CD4-positive, alpha-beta T cell treated with Interleukin-15 for 1 hour (primary cell): ENCODE measurements around the gene RET.

ENCODE experiments used
- DNase-seq: peaks from one replicate; pipeline ENCODE4 v3.0.0-alpha.2; 2020

RET gene

DNA sequence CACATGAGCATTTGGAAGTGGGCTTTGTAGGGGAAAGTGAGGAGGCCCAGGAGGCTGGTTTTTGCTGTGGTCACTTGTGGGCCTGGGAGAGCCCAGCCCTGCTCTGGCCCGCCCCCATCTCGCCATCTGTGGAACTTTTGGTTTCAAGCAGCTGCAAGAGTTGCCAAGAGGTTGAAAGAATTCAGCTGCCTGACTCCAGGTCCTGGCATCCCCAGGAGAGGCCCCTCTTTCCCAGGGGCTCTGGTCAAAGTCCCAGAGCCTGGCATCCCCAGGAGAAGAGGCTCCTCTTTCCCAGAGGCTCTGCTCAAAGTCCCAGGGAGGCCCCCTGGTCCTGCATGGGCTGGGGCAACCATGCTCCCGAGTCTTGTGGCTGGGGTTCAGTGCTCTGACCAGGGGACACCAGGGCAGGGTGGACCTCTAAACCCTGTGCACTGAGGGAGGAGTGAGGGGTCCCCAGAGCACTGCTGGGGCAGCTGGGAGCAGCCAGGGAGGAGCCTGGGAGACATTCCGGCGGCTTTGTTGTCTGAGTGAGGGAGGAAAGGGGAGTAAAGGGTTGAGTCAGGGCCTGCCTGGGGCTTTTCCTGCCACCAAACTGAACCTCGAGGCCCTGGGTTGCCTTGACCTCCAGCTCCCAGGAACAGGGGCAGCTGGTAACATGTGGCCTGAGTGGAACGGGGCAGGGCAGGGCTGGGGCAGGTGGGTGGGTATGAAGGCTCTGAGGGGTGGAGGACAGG is 33.6 kb downstream of the RET start:
- DNase-seq: no peak

DNA sequence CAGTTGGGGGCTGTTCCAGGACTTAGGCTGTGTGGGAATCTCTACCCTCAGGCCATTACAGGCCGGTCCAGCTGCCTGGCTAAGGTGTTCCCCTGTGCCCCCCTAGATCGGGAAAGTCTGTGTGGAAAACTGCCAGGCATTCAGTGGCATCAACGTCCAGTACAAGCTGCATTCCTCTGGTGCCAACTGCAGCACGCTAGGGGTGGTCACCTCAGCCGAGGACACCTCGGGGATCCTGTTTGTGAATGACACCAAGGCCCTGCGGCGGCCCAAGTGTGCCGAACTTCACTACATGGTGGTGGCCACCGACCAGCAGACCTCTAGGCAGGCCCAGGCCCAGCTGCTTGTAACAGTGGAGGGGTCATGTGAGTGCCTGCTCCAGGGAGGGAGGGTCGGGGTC is 34.2 kb downstream of the RET start:
- DNase-seq: no peak

DNA sequence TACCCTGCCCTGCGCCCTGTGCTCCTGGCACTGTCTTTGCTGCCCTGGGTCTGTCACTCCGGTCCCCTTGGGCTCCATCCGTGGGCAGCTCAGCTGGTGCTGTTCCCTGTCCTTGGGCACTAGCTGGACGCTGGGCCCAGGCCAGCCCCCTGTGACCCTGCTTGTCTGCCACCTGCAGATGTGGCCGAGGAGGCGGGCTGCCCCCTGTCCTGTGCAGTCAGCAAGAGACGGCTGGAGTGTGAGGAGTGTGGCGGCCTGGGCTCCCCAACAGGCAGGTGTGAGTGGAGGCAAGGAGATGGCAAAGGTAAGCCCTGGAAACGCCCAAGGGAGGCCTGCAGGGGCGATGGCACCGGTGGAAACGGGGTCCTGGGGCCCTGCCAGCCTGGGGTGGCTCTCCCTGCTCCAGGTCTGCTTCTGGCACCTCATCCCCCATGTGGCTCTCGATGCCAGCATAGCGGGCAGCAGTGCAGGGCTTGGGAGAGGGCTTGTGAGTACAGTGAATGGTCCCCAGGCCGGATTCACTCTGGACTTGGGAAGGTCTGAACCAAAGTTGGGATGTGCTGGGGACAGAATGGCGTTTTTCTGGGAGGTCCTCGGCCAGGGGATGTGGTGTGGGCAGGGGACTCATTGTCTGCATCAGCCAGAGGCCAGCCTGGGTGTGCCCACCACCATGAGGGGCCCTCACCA is 35.2 kb downstream of the RET start:
- no peak for DNase-seq

DNA sequence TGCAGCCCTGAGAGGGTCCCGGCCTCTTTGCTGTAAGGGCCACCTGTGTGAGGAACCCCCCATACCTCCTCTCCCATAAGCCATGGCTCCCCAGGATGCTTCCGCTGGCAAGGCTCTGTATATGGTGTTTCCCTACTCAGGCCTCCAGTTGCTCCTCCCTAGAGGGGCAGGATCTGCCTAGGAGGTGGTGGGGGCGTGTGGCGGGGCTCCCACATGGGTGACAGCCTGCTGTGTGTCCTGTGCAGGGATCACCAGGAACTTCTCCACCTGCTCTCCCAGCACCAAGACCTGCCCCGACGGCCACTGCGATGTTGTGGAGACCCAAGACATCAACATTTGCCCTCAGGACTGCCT is 35.7 kb downstream of the RET start:
- DNase-seq: no peak

DNA sequence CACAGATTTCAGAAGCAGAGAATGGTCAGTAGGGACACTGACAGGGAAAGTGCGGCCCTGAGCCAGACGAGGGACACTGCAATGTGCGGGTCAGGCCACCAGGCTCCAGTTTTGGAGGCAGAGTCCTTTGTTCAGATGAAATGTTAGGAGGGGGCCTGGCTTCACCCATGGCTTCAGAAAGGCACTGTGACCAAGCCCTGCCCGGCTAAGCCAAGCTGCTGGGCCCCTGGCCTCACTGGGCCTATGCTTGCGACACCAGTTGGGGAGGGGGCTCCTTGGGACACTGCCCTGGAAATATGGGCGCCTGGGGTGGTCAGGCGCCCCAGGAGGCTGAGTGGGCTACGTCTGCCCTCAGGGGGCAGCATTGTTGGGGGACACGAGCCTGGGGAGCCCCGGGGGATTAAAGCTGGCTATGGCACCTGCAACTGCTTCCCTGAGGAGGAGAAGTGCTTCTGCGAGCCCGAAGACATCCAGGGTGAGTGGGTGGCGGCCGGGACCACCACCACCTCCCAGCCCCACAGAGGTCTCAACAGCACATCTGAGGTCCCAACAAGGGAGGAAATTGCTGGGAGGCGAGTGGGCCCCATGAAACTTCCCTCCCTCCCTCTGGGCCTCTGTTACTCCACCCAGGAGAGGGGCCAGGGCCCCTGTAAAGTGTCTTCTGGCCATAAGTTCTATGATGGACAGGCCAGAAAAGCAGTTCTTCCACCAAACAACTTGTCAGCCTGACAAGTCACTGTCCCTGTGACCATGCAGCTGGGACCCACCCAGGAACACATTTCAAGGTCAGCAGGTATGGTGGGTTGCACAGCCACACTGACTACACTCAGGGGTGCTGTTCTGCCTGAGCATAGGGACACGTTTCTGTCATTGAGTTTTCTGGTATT is 36.6 kb downstream of the RET start:
- DNase-seq: no peak

DNA sequence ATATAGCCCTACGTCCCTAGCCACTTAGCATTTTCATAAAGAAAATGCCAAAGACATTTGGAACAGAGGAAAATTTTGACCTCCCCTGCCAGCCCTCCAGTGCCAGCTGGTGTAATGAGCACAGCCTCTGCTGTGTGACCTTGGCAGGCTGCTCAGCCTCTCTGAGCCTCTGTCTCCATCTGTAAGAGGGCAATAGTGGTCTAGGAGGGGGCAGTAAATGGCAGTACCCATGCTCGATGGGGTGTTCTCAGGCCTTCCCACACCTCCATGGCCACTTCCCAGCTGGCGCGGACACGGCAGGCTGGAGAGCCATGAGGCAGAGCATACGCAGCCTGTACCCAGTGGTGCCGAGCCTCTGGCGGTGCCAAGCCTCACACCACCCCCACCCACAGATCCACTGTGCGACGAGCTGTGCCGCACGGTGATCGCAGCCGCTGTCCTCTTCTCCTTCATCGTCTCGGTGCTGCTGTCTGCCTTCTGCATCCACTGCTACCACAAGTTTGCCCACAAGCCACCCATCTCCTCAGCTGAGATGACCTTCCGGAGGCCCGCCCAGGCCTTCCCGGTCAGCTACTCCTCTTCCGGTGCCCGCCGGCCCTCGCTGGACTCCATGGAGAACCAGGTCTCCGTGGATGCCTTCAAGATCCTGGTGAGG is 37.3 kb downstream of the RET start:
- DNase-seq: no peak

DNA sequence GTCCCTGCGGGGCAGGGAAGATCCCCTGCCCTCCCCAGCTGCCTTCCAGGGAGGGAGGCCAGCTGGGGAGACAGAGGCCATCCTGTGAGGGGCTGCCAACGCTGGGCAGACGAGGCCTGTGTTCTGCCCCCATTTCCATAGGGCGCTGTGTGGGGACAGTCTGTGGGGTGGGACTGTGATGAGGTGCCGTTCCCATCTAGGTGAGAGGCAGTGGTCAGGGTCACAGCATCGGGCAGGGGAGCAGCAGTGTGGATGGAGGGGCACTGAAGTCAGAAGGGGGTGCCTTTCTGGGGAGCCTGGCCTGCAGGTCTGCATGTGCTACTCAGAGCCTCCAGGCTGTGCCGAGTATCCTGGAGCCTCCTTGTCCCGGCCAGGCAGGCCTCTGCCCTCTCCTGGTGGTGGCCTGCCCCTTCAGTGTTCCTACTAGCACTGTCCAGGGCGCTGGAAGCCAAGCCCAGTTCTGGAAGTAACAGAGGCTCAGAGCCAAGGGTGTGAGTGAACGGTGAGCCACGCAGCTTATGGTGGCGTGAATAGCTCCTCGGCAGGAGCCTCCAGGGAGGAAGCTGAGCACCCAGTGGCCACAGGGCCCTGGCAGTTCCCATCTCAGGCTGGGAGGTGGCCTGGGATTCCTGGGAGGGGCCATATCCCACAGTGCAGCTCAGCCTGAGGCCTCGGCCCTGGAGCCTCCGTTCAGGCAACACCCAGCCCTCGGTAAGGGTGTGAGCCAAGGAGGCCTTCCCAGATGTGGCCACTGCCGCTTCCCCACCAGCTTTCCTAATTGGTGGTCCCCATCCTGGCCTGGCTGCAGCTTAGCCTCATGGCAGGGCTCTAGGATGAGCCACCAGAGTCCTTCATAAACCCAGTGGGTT is 38.1 kb downstream of the RET start:
- DNase-seq: no peak

DNA sequence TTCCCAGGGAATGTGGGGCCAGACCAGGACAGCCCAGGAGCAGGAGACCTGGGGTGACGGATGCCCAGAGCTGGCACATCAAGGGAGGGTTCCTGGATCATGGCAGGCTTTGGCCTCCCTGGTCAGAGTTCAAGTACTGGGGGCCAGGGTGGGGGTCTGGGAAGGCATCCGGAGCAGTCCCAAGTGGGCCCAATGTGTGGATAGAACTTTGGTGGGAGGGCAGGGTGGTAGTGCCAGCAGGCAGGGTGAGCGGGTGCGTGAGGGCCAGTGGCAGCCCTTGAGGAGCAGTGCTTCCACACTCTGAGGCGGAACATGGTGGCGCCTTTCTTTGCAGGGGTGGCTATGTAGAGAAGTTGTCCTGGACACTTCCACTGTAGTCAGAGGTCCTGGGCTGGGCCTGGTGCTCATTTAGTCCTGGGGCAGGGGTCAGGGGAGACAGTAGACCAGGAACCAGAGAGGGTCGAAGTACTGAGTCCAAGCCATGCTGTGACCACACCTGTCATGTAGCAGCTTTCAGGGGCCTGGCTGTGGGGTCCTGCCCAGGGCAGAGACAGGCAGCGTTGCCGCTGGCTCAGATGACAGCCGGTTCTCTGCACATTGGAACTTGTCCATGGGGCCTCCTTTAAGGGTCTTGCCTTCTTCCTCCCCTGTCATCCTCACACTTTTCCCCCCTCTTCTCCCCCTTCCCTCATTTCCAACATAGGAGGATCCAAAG is 39.2 kb downstream of the RET start:
- no peak for DNase-seq

DNA sequence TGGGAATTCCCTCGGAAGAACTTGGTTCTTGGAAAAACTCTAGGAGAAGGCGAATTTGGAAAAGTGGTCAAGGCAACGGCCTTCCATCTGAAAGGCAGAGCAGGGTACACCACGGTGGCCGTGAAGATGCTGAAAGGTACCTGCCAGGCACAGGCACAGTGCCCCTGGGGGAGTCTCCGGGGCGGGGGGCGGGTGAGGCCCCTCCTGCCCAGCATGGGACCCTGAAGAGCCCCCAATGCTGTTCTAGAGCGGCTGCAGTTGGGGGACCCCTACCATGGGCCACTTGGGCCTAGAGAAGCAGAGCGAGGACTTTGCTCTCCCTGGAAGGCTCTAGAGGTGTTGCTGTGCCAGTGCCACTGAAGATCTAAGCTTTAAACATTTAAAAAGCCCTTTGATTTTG is 39.7 kb downstream of the RET start:
- no peak for DNase-seq

DNA sequence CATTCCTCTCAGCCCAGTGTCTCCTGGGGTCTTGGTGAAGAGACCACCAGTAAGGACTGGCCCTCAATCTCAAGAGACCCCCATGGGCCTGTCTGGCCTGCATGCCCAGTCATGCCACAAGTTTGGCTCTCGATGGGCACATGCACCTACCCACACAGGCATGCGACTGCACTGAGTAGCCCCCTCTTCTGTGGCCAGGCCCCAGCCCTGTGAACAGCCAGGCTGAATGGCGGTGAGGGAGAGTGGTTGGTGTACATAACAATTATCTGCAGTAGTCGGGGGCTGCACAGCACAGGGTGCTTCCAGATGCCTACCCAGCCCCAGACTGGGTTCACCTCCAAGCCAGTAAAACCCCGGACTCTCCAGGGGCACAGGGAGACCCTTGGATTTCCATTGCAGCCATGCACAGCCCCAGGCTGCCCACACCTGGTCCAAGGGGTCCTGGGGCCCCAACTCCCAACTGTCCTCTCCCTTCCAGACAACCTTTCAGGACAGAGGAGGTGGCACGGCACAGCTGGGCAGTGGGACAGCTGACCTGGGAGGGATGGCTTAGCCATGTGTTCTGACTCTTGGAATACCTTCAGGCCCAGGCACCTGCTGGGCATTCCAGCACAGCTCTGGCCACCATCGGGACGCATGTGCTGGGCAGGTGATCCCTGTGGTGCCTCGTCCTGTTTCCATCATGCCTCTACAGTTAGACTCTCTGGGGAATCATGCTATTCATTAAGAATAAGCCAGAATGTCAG is 40.3 kb downstream of the RET start:
- no peak for DNase-seq

DNA sequence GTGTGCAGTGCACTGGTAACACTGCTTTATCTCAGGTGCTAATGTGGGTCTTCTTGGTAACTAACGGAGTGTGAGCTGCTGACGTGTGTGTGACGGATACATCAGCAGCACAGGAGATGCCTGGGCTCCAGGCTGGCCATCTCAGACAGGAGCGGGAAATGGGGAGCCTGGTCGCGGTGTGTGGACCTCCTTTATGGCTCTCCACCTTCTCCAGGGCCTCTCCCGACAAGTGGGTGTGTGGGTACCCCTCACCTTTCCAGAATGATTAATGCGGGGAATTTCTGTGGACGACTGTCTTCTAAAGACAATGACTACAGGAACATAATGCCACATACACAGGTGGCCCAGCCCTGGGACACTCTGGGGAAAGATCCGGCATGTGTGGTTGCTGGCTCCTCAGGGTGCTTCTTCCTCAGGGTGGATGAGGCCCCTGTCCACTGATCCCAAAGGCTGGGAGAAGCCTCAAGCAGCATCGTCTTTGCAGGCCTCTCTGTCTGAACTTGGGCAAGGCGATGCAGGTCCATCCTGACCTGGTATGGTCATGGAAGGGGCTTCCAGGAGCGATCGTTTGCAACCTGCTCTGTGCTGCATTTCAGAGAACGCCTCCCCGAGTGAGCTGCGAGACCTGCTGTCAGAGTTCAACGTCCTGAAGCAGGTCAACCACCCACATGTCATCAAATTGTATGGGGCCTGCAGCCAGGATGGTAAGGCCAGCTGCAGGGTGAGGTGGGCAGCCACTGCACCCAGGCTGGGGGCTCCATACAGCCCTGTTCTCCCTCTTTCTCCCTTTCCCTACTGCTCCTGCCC is 41.1 kb downstream of the RET start:
- no peak for DNase-seq

DNA sequence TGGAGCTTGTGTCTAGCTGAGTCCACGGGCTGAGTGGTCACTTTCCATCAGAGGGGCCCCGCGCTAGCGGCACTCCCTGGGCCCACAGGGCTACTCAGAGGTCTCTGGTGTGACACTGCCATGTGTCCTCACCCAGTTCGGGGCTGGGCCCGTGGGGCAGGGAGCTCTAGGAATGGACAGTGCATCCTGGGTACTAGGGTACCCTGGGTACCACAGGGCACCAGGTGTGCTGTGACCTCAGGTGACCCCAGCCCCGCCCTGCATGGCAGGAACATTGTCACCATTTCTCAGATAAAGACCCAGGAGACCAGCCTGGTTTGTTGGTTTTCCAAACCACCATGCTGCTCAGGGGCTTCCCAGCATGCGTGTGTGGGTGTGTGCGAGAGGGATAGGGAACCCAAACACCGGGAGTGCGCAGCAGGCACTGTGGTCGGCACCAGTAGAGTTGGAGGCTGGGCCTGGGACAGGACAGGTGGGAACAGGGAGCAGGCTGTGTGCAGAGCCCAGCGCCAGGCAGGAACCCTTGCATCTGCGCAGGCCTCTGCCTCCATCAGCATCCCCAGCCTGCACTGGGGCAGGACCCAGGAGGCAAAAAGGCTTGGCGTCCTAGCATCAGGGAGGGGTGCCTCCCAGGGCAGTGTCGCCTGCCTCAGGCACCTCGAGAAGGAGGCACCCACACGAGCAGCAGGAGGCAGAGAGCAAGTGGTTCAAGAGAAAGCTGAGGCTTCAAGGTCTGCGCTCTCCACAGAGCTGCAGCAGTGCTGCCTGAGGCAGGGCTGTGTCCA is 42.0 kb downstream of the RET start:
- no peak for DNase-seq

DNA sequence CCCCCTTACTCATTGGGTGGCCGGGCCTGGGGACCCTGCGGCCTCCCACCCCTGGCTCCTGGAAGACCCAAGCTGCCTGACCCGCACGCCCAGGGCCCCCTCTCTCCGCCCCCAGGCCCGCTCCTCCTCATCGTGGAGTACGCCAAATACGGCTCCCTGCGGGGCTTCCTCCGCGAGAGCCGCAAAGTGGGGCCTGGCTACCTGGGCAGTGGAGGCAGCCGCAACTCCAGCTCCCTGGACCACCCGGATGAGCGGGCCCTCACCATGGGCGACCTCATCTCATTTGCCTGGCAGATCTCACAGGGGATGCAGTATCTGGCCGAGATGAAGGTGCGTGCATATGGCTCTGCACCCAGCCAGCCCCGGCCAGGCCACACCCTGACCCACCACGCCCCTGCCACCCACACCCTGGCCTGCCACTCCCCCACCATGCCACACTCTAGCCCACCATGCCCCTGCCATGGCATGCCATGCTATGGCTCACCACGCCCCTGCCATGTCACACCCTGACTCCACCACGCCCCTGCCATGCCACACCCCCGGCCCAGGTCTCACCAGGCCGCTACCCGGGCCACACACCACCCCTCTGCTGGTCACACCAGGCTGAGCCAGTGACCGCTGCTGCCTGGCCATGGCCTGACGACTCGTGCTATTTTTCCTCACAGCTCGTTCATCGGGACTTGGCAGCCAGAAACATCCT is 42.7 kb downstream of the RET start:
- DNase-seq: no peak

DNA sequence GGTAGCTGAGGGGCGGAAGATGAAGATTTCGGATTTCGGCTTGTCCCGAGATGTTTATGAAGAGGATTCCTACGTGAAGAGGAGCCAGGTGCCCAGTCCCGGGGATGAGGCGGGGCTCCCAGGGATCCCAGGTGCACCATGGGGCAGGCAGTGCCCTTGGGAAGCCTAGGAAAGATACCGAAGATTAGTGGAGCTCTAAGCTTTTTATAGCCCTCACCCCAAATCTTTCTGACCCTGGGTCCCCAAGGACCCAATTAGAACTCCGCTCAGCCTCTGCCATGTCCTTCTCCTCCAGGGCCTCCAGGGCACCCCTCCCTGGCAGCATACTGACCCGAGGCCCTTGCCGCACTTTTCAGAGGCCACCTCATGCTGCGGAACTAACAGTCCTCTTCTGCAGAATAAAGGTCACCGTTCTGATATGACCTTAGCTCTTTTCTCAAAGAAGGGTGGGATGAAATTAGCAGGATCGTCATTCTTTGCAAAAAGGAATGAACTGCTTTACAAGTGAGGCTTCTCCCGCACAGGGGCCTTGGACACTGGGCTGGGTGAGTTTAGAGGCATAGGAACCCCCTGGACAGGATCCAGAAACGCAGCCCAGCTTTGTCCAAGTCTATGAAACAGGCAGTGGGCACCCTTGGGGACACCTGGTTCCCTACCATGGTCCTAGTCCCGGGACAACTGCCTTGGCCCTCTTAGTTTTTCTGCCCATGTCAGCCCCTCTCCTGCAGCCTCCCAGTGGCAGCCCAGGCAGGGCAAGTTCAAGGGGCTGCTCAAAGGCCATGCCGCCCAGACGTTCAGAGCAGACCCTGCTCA is 43.5 kb downstream of the RET start:
- DNase-seq: no peak

DNA sequence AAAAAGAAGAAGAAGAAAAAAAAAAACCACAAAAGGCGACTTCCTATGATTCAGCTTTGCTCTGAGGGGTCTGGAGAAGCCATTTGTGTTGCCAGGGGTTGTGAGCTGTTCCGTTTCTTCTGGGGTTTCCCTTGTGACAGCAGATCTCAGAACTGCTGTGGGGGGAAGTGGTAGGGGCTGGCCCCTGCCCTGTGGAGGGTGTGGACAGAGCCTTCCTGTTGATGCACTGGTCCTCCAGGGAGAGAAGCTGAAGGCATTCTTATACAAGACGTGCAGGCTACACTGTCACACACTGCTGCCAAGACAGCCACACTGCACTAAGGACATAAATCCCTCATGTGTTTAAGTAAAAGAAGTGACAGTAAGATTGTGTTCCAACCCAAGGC is 44.1 kb downstream of the RET start:
- DNase-seq: peak; percentile 85

DNA sequence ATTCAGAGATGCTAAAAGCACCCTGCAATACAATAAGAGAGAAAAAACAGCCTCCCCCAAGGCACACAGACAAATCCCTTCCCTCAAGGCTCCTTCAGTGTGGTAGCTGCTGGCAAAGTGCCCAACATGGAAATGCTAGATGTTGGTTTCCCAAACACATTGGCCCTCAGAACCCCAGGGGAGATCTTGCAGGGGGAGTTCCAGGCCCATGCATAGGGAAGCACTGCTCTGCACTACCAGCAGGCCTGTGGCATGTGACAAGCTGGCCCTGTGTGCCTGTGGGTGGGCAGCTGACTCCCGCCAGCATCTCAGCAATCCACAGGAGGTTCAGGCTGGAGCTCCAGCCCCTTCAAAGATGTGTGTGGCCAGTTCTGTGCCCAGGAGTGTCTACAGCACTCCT is 44.6 kb downstream of the RET start:
- no peak for DNase-seq

DNA sequence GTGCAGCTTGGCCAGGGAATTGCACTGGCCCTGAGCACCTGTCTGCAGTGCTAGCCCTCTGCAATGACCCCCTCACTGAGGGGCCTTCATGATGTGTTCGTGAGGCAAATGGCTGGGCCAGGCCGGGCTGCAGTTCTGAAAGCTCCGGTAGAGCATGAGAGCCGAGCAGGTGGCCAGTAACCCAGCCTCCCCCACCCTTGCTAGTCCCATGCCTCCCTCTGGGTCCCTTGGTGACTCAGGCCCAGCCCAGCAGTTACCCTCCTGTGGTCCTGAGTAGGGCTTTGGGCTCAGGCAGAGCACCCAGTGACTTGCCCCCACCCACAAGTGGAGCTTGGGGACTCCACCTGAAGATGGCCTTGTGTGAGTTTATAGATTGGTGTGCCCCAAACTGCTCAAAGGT is 45.2 kb downstream of the RET start:
- no peak for DNase-seq

DNA sequence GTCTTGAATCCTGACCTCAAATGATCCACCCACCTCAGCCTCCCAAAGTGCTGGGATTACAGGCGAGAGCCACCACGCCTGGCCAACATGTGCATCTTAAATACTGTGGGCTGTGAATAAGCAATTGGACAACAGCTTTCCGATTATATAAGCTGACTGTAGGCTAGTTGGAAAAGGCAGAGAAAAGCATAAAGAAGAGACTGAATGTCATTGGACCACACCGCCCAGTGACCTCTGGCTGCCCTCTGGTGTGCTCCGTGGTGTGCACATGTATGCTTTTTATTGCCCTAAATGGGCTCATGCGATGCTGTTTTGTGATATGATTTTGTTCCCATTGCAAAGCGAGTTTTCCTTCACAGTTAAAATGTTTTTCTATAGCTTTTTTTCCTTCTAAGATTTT is 46.0 kb downstream of the RET start:
- no peak for DNase-seq
